Measurements from ENCODE around the gene MPZL3. TPM values are rescaled to one million over a fixed set of nuclear protein-coding genes. Genes with fewer than 3 reads are reported as not detected.

Gene MPZL3
- total RNA-seq, 4 donors from 2014 or later, result 0.42 to 0.52 (median 0.48) TPM

DNA sequence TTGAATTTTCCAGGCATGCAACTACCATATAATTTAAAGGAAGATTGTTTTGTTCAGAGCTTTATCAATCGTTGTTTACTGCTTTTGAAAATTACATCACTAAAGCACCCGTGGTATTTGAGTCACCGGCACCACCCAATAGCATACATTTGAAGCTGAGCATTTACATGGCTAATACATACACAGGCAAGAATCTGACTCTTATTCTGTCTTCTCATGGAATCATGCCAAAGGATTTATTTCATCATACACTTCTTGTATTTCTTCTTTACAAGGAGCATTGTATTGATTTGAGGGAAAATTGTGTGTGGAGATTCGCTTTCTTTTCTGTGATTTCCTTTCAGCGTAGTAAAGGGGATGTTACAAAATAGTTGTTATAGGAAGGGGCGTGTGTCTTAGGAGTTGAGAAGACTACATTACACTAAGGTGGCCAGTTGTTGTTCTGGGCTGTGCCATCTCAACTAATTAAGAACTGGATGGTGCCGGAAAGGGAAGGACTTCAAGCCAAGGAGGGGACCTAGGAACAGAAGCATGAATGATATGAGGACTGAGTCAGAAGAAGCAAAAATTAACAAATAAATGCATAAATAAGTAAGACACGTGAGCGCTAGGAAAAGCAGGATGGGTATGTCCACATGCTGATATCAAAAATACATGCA, 39.4 kb upstream of the MPZL3 start:
- intact Hi-C loops (cut with DNase I), result loop anchor here (5.0 kb wide), 1 partner anchor 94 kb away; no protein-coding TSS in a partner anchor
- peaks cover 0 to 20% (median 0%) of the 10 kb centered on the region in 4 donors for H3K27me3 ChIP-seq
- no peak overlapping the region for H3K4me3 ChIP-seq
- no peaks in the 10 kb centered on the region for H3K9me3 ChIP-seq
- WGBS, result 67% methylated on average over 9 of the region's 9 CpGs
- no peaks in the 10 kb centered on the region for H3K4me1 ChIP-seq
- no peak overlapping the region for H3K27ac ChIP-seq (replicated peaks in 1 of 4)
- H3K36me3 ChIP-seq, result no peaks in the 10 kb centered on the region
- TF ChIP-seq POLR2A (IDR thresholded peaks at IDR 0.05; ENCODE audit: low read depth) (no peak), EP300 (IDR thresholded peaks at IDR 0.05) (no peak), CTCF (IDR thresholded peaks at IDR 0.05) (no peak), POLR2AphosphoS5 (IDR thresholded peaks at IDR 0.05) (no peak)
- no peak for DNase-seq (ENCODE audit: extremely low spot score)

DNA sequence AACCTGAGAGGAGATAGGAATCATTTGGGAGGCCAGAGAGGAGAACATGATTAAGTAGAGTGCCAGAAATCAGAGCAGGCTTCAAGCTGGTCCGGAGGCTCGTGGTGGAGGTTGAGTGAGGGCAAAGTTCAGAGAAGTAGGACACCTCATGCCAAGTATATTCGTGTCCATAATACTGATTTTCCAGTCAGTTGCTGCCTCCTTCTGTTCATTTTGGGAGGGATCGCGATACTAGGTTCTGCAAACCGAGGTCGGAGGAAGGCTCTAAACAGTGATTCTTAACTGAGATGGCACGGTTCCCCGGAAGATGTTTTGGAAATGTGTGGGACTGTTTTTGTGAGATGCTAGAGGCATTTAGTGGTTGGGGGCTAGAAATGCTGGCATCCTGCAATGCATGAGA, 38.8 kb upstream of the MPZL3 start:
- Histone ChIP-seq H3K27ac (replicated peaks in 1 of 4) (no peak overlapping the region), H3K9me3 (no peaks in the 10 kb centered on the region), H3K4me3 (no peak overlapping the region), H3K27me3 (peaks cover 0 to 20% (median 0%) of the 10 kb centered on the region in 4 donors), H3K36me3 (no peaks in the 10 kb centered on the region), H3K4me1 (no peaks in the 10 kb centered on the region)
- intact Hi-C loops (cut with DNase I), result loop anchor here (5.0 kb wide), 1 partner anchor 94 kb away; no protein-coding TSS in a partner anchor
- 27% methylated on average over 9 of the region's 9 CpGs for WGBS
- TF ChIP-seq EP300 (IDR thresholded peaks at IDR 0.05) (no peak), CTCF (IDR thresholded peaks at IDR 0.05) (peak in 2 of 3 experiments; percentile 11 to 26)
- DNase-seq (ENCODE audit: extremely low spot score), result no peak

- H3K27ac ChIP-seq (replicated peaks in 1 of 4), result no peak overlapping the region
- no peak overlapping the region for H3K4me3 ChIP-seq
- TF ChIP-seq POLR2AphosphoS5 (IDR thresholded peaks at IDR 0.05), result no peak
- TF ChIP-seq CTCF (IDR thresholded peaks at IDR 0.05), result no peak
- no peak for TF ChIP-seq POLR2A (IDR thresholded peaks at IDR 0.05; ENCODE audit: low read depth)
- TF ChIP-seq EP300 (IDR thresholded peaks at IDR 0.05), result no peak
- intact Hi-C loops (cut with DNase I), result no loop called here
- no peaks in the 10 kb centered on the region for H3K9me3 ChIP-seq
- no peaks in the 10 kb centered on the region for H3K4me1 ChIP-seq
- DNase-seq (ENCODE audit: extremely low spot score), result no peak
- peaks cover 0 to 20% (median 0%) of the 10 kb centered on the region in 4 donors for H3K27me3 ChIP-seq
- H3K36me3 ChIP-seq, result no peaks in the 10 kb centered on the region
Measured at GRCh38 chr11:118289401-118289800, 37.2 kb upstream of the MPZL3 start.

DNA sequence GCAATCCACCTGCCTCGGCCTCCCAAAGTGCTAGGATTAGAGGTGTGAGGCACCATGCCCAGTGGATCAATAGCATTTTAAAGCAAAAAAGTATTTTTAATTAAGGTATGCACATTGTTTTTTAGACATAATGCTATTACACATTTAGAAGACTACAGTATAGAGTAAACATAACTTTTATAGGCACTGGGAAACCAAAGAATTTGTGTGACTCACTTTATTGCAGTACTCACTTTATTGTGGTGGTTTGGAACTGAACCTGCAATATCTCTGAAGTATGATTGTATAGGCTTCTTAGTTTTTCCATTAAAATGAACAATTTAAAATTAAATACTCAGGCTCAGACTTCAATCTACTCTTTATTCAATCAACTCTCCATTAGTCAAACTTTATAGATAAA, 34.8 kb upstream of the MPZL3 start:
- TF ChIP-seq CTCF (IDR thresholded peaks at IDR 0.05), result no peak
- TF ChIP-seq POLR2A (IDR thresholded peaks at IDR 0.05; ENCODE audit: low read depth), result no peak
- no peak for TF ChIP-seq EP300 (IDR thresholded peaks at IDR 0.05)
- no peak for TF ChIP-seq POLR2AphosphoS5 (IDR thresholded peaks at IDR 0.05)
- Histone ChIP-seq H3K9me3 (no peaks in the 10 kb centered on the region), H3K27ac (replicated peaks in 1 of 4) (no peak overlapping the region), H3K4me1 (no peaks in the 10 kb centered on the region), H3K27me3 (peaks cover 0 to 9% (median 0%) of the 10 kb centered on the region in 4 donors), H3K36me3 (no peaks in the 10 kb centered on the region), H3K4me3 (no peak overlapping the region)
- no peak for DNase-seq (ENCODE audit: extremely low spot score)
- 87% methylated on average over 1 of the region's 1 CpG for WGBS
- intact Hi-C loops (cut with DNase I), result no loop called here

GRCh38 chr11:118286545-118286944, 34.4 kb upstream of the MPZL3 start:
- no peaks in the 10 kb centered on the region for H3K9me3 ChIP-seq
- DNase-seq (ENCODE audit: extremely low spot score), result no peak
- WGBS, result 79% methylated on average over 2 of the region's 2 CpGs
- no peaks in the 10 kb centered on the region for H3K4me1 ChIP-seq
- H3K27ac ChIP-seq (replicated peaks in 1 of 4), result no peak overlapping the region
- H3K4me3 ChIP-seq, result no peak overlapping the region
- H3K27me3 ChIP-seq, result peaks cover 0 to 5% (median 0%) of the 10 kb centered on the region in 4 donors
- intact Hi-C loops (cut with DNase I), result no loop called here
- TF ChIP-seq CTCF (IDR thresholded peaks at IDR 0.05), result no peak
- no peaks in the 10 kb centered on the region for H3K36me3 ChIP-seq
